GM23338 (cell line): Measurements from ENCODE around the gene GPR18.

Source experiments
- CTCF ChIP-seq, 2 experiments: fragments of 200-600 bp in 1 of 2; sonication (generic) in 1 of 2; conservative IDR thresholded peaks; 2 replicates each; pipeline versions ENCODE4 v1.5.1 to v1.6.1; 2016 to 2017; ENCODE audit warnings: antibody characterized with exemption in 2 of 2, low read depth in 2 of 2, mild to moderate bottlenecking in 2 of 2, moderate library complexity in 1 of 2
- POLR2AphosphoS5 ChIP-seq: IDR thresholded peaks from 2 replicates; pipeline ENCODE4 v1.6.1; 2016; ENCODE audit warnings: antibody characterized with exemption, low read depth

GRCh38 chr13:99230991-99231390 lies 27.2 kb downstream of the GPR18 start:
- TF ChIP-seq POLR2AphosphoS5 (no peak), CTCF (conservative IDR thresholded peaks at IDR 0.05; ENCODE audit: low read depth in 2 of 2) (no peak)
